NT2/D1 (cell line): ENCODE data around the gene CYP19A1.

Experiments
- DNase-seq: peaks from one replicate; pipeline ENCODE4 v3.0.0-alpha.2; 2011; ENCODE audit warnings: low read depth, low spot score
- H3K27me3 ChIP-seq: 2 replicates; pipeline ENCODE4 v1.6.0; 2011; ENCODE audit warnings: mild to moderate bottlenecking; ENCODE audit not compliant: insufficient read length, insufficient read depth
- H3K36me3 ChIP-seq: 2 replicates; pipeline ENCODE4 v1.6.1; 2011; ENCODE audit warnings: mild to moderate bottlenecking, low read length, mixed read lengths; ENCODE audit not compliant: insufficient read depth, insufficient read length
- H3K4me1 ChIP-seq: 2 replicates; pipeline ENCODE4 v1.5.1; 2011; ENCODE audit not compliant: insufficient read depth, insufficient read length
- H3K4me3 ChIP-seq: 2 replicates; pipeline ENCODE4 v1.5.1; 2011; ENCODE audit warnings: low read depth; ENCODE audit not compliant: insufficient read length
- H3K9ac ChIP-seq: 2 replicates; pipeline ENCODE4 v1.6.0; 2011; ENCODE audit warnings: low read depth; ENCODE audit not compliant: insufficient read length
- H3K9me3 ChIP-seq: 2 replicates; pipeline ENCODE4 v1.5.1; 2011; ENCODE audit warnings: mild to moderate bottlenecking, low read length; ENCODE audit not compliant: insufficient read depth
- SUZ12 ChIP-seq: IDR thresholded peaks from 2 replicates; pipeline ENCODE4 v1.6.1; 2011; ENCODE audit not compliant: insufficient read length, insufficient read depth; ENCODE audit errors: extremely low read depth
- YY1 ChIP-seq: IDR thresholded peaks from 2 replicates; pipeline ENCODE4 v1.6.1; 2011; ENCODE audit not compliant: insufficient read length, insufficient read depth
- ZNF274 ChIP-seq: IDR thresholded peaks from 2 replicates; pipeline ENCODE4 v1.6.1; 2011; ENCODE audit warnings: mild to moderate bottlenecking, low read depth, low read length

The CYP19A1 gene

GRCh38 chr15:51181905-51182304 is 156.5 kb downstream of the CYP19A1 start:
- Histone ChIP-seq H3K27me3 (no peaks in the 10 kb centered on the region), H3K4me1 (no peaks in the 10 kb centered on the region), H3K4me3 (no peak overlapping the region), H3K9ac (no peak overlapping the region), H3K36me3 (no peaks in the 10 kb centered on the region), H3K9me3 (no peaks in the 10 kb centered on the region)
- TF ChIP-seq ZNF274 (no peak), SUZ12 (no peak)
- DNase-seq = no peak

- TF ChIP-seq YY1 (no peak), ZNF274 (no peak), SUZ12 (no peak)
- Histone ChIP-seq H3K27me3 (no peaks in the 10 kb centered on the region), H3K9ac (no peak overlapping the region), H3K9me3 (no peaks in the 10 kb centered on the region), H3K4me3 (no peak overlapping the region), H3K36me3 (no peaks in the 10 kb centered on the region), H3K4me1 (no peaks in the 10 kb centered on the region)
- DNase-seq = no peak
Measured at GRCh38 chr15:51181221-51181620, 157.2 kb downstream of the CYP19A1 start.

GRCh38 chr15:51180534-51180933 is 157.9 kb downstream of the CYP19A1 start:
- H3K9me3 ChIP-seq = no peaks in the 10 kb centered on the region
- DNase-seq = no peak
- no peak overlapping the region for H3K4me3 ChIP-seq
- H3K9ac ChIP-seq = no peak overlapping the region
- H3K36me3 ChIP-seq = no peaks in the 10 kb centered on the region
- no peaks in the 10 kb centered on the region for H3K27me3 ChIP-seq
- TF ChIP-seq SUZ12 = no peak
- TF ChIP-seq ZNF274 = no peak
- no peak for TF ChIP-seq YY1
- no peaks in the 10 kb centered on the region for H3K4me1 ChIP-seq

GRCh38 chr15:51180011-51180410 is 158.4 kb downstream of the CYP19A1 start:
- no peak for TF ChIP-seq ZNF274
- no peak for TF ChIP-seq YY1
- no peak for TF ChIP-seq SUZ12
- H3K4me1 ChIP-seq = no peaks in the 10 kb centered on the region
- no peaks in the 10 kb centered on the region for H3K36me3 ChIP-seq
- no peaks in the 10 kb centered on the region for H3K27me3 ChIP-seq
- no peak for DNase-seq
- no peaks in the 10 kb centered on the region for H3K9me3 ChIP-seq
- no peak overlapping the region for H3K4me3 ChIP-seq
- no peak overlapping the region for H3K9ac ChIP-seq

GRCh38 chr15:51172193-51172592 is 166.2 kb downstream of the CYP19A1 start:
- no peaks in the 10 kb centered on the region for H3K27me3 ChIP-seq
- DNase-seq = no peak
- H3K4me1 ChIP-seq = no peaks in the 10 kb centered on the region
- H3K4me3 ChIP-seq = no peak overlapping the region
- no peaks in the 10 kb centered on the region for H3K9me3 ChIP-seq
- no peaks in the 10 kb centered on the region for H3K36me3 ChIP-seq
- no peak for TF ChIP-seq SUZ12
- no peak overlapping the region for H3K9ac ChIP-seq

- H3K4me3 ChIP-seq = no peak overlapping the region
- H3K36me3 ChIP-seq = no peaks in the 10 kb centered on the region
- no peaks in the 10 kb centered on the region for H3K4me1 ChIP-seq
- no peaks in the 10 kb centered on the region for H3K27me3 ChIP-seq
- no peak for DNase-seq
- H3K9ac ChIP-seq = no peak overlapping the region
- TF ChIP-seq SUZ12 (no peak), ZNF274 (no peak), YY1 (no peak)
- no peaks in the 10 kb centered on the region for H3K9me3 ChIP-seq
Measured at GRCh38 chr15:51171634-51171932, 166.8 kb downstream of the CYP19A1 start.

- no peaks in the 10 kb centered on the region for H3K9me3 ChIP-seq
- no peaks in the 10 kb centered on the region for H3K36me3 ChIP-seq
- TF ChIP-seq YY1 (no peak), SUZ12 (no peak), ZNF274 (no peak)
- H3K9ac ChIP-seq = no peak overlapping the region
- H3K4me3 ChIP-seq = no peak overlapping the region
- no peaks in the 10 kb centered on the region for H3K4me1 ChIP-seq
- DNase-seq = no peak
- no peaks in the 10 kb centered on the region for H3K27me3 ChIP-seq
Measured at GRCh38 chr15:51170882-51171633, 167.3 kb downstream of the CYP19A1 start.

- H3K27me3 ChIP-seq = no peaks in the 10 kb centered on the region
- H3K4me1 ChIP-seq = no peaks in the 10 kb centered on the region
- TF ChIP-seq ZNF274 (no peak), YY1 (no peak), SUZ12 (no peak)
- H3K9me3 ChIP-seq = no peaks in the 10 kb centered on the region
- no peak for DNase-seq
- H3K36me3 ChIP-seq = no peaks in the 10 kb centered on the region
- no peak overlapping the region for H3K9ac ChIP-seq
- no peak overlapping the region for H3K4me3 ChIP-seq
Measured at GRCh38 chr15:51168700-51169099, 169.7 kb downstream of the CYP19A1 start.
